GM19240 (cell line): ENCODE measurements around the gene SAPCD2.
A peak's percentile ranks its signal among the peaks of the same experiment; 100 is the strongest.

Experiments
- DNase-seq: peaks from one replicate; pipeline ENCODE4 v3.0.0; 2011; ENCODE audit warnings: low spot score; ENCODE audit not compliant: insufficient read length

The SAPCD2 gene

GRCh38 chr9:137049544-137050449 lies 20.6 kb downstream of the SAPCD2 start:
- DNase-seq: no peak

DNA sequence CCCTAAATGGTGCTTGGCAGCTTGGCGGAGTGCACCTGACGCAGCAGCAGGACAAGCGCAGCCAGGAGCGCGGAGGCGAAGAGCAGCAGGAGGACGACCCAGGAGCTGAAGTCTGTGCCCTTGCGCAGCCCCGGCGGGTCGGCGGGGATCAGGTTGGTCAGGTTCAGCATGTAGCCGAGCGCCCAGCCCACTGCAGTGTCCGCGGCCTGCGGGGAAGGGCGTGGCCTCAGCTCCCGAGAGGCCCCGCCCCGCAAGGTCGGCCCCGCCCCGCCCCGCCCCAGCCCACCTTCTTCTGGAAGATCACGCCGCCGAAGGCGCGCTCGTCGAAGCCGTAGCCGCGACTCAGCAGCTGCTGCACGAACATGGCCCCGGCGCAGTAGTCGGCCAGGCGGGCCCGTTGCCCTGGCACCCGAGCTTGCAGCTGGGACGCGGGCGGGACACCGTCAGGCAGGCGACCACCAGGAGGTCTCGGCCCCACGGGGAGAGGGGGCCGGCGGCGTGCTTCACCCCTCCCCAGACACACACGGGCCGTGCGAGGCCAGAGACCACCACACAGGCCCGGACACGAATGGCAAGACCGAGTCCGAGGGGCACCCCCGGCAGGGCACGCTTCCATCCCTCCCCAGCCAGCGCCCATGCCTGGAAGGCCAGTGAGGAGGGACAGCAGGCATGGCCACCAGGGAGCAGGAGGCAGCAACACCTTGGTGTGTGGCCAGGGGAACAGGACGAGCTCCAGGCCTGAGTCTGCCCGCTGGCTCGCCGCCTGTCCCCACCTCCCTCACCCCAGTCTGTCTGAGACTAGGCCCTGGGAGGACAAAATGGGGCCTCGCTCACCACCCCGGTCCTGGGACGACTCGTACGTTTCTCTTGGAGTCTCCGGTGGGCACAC lies 21.5 kb downstream of the SAPCD2 start:
- DNase-seq: no peak

- peak; percentile 99 for DNase-seq
These were observed 24.1 kb downstream of the SAPCD2 start, which contains the start of gene NPDC1 for GRCh38 chr9:137046088-137046787. Gene NPDC1, minus strand, starts transcription at chr9:137046177. Its CDS starts 188 bp downstream, at chr9:137045989.

DNA sequence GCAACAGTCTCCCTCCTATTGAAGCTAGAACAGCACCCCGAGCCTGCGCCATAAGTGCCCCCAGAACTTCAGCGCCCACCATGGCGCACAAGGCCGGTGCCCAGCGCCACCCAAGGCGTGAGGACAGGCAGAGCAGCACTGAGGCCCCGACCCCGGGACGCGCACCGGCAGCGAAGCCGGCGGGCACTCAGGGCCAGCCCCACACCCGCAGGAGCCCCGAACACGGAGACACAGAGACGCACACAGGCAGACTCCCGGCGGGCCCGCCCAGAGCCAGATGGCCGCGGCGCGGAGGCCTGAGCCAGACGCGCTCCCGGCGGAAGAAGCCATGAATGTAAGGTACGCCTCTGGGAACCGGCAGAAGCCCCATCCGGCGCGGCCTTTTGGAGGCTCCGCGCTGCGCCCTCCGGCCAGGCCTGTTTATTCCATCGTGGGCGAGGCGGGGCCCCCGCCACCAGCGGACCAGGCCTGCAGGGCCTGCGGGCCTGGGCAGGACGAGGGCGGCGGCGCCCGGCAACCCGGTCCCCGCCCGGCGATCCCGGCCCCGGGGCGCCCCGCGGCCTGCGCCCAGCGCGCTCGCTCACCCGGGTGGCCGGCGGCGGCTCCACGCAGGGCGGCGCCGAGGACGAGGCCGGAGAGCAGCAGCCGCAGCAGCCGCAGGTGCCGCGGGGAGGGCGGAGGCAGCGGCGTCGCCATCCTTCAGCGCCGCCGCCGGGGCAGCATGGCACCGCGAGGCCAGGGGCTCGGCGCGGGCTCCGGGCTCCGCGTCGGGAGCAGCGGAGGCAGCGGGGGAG lies 24.9 kb downstream of the SAPCD2 start:
- no peak for DNase-seq

DNA sequence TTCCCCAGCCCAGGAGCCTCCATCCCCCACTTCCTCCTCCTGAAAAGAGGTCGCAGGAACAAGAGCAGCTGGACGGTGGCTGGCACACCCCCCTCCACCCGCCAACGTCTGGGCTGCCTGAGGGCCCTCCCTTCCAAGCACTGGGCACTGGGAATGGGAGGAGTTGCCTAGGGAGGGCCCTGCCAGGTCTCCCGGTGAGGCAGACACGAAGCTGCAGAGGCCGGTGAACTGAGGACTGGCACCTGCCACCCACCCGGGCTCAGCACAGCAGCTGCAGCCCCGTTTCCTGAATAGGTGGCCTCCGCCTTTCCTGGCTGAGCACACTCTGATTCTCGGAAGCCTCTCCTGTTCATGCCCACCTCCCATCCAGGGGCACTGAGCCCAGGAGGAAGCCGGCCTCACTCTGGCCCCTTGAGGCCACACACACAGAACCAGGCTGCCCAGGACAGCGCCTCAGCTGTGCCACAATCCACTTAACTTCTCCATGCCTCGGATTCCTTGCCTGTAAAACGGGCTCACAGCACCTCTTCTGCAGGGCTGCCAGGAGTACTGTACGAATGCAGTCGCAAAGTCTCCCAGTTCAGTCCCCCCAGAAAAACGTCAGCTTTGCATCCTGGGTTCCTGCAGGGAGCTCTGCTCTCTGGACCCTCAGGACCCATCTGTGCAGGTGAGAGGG lies 25.7 kb downstream of the SAPCD2 start:
- DNase-seq: no peak

- no peak for DNase-seq
These were observed 26.3 kb downstream of the SAPCD2 start for GRCh38 chr9:137044037-137044436.

DNA sequence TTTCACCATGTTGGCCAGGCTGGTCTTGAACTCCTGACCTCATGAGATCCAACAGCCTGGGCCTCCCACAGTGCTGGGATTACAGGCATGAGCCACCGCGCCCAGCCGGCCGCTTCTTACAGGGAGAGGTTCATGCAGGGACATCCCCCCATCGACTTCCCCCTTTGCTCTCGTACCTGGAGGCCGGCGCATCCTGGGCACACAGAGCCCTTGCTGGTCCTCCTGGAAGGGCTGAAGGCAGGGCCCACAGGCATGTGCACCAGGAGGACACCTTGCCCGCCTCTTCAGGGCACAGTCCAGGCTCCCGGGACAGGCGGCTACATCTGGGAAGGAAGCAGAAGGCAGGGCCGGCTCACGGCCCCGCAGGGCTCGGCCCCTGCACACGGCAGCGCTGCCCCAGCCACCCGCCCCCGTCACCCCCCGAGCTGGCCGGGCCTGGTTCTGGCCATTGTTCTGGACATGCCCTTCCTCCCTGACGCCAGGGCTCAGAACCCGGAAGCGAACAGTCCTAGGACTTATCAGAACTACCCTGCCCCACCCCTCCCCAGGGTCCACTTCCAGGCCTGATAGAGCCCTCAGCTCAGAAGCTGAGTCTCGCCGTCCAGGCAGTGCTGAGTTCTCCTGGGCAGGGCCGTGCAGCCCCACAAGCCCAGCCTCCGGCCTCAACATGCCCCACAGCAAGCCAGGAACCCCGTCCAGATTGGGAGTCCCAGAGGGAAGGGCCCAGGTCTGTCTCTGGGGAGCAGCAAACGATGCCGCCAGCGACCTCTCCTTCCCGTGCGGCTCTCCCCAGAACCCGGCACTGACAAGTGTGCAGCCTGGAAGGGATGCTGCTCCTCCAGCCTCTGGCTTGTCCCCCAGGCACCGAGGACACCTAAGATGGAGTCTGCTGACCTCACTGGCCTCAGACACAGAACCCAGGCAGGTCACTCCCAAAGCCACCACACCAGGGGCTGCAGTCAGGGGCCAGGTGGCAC lies 27.3 kb downstream of the SAPCD2 start:
- no peak for DNase-seq

- no peak for DNase-seq
These were observed 29.2 kb downstream of the SAPCD2 start for GRCh38 chr9:137041124-137041523.

DNA sequence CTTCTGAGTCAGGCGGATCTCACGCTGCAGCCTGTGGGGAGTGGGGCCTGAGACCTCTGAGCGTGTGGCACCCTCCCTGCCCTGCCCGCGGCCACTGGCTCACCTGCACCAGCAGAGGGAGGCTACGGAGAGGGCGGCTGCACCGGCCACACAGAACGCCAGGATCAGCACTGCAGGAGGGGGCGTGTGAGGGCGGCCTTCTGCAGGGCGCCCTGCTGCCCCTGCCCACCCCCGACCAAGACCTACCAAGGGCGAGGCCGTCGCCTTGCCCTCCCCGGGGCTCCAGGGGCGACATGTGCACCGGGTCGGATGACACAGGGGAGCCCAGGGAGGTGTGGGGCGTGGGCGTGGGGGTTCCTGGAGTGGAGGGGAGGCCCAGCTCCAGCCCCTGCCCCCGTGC lies 29.8 kb downstream of the SAPCD2 start:
- DNase-seq: no peak

- DNase-seq: no peak
These were observed 30.6 kb downstream of the SAPCD2 start for GRCh38 chr9:137039611-137040366.

- DNase-seq: no peak
These were observed 31.4 kb downstream of the SAPCD2 start for GRCh38 chr9:137038916-137039315.

- DNase-seq: no peak
These were observed 32.9 kb downstream of the SAPCD2 start for GRCh38 chr9:137037483-137037882.

GRCh38 chr9:137037035-137037434 lies 33.3 kb downstream of the SAPCD2 start:
- DNase-seq: no peak

DNA sequence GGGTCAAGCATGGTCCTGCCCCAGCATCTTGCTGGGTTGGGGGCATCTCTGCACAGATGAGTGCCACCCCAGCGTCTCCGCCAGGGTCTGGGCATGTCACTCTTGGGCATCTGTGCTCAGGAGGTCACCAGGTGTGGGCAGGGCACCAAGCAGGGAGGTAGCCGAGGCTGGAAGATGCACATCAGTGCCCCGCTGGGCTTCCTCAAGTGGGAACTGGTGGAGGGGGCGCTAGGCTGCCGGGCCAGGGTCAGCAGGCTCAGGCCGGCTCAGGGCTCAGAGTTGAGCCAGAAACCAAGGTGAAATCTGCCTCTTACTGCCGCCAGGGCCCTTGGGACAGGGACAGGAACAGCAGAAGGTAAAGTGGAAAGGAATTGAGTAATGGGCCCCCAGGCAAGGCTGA lies 34.4 kb downstream of the SAPCD2 start:
- DNase-seq: no peak

DNA sequence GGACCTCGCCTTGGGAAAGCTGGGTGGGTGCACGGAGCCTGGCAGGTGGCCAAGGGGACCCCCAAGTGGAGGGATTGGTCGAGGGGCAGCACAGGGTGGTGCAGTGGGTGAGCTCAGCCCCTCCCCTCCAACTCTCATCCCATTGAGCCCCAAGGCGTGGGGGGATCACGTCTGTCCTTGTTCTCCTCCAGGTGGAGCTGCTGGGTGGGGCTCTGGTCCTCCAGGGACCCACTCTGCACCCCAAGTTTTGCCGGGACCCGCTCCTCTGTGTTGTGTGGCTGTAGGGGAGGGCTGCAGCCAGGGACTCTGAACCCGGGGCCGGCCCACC lies 34.9 kb downstream of the SAPCD2 start:
- DNase-seq: no peak

DNA sequence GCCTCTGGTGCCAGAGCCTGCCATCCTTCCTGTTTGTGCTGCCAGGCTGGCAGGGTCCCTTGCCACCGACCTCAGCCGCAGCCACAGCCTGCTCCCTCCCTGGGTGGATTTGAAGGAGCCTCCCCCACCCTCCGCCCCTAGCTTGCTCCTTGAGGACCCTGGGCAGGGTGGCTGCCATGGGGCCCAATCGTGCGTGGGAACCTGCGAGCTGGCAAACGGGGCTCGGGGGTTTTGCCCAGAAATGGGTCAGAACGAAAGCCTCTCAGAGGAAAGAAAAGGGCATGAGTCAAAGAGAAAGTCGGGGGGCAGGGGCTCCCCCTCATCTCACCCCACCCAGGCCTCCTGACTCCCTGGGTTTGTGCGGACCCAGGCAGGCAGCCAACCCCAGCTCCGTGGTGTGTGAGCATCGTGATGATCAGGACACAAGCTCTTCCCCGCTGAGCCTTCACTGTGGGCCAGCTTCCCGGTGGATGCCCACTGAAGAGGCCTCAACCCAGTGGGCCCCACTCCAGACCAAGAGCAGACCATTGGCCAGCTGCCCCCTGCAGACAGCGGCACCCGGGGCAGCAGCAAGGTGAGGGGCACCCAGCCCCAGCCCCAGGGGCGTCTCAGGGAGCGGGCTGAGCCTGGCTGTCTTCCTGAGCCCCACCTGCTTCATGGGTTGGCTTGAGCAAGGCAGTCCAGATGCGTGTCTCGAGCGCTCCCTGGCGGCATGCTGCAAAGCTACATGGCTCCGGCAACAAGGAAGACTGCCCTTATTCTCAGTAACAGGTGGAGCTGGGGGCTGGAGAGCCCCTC lies 35.4 kb downstream of the SAPCD2 start:
- peak; percentile 99 for DNase-seq

GRCh38 chr9:137034039-137034708 lies 36.2 kb downstream of the SAPCD2 start:
- DNase-seq: no peak
